ENCODE data around the gene UPB1. TPM values are rescaled to one million over a fixed set of nuclear protein-coding genes. Genes with fewer than 3 reads are reported as not detected.

UPB1 gene
- total and polyA plus RNA-seq, 9 of the 15 experiments (the other 6 are each of a cell fraction or from before 2014, with no cell fraction given), result 0.06 to 0.11 TPM; not detected in 7

GRCh38 chr22:24499706-24500276 is 4.7 kb downstream of the UPB1 start:
- no peak overlapping the region for H3K4me3 ChIP-seq
- peaks cover 0 to 8% of the 10 kb centered on the region in 2 experiments; a peak in 1 of 5 replicates for H3K4me1 ChIP-seq (replicated peaks in 1 of 2; ENCODE audit: control insufficient read depth in 2 of 2, insufficient read depth in 2 of 2, low read length in 2 of 2)
- no peaks in the 10 kb centered on the region for H3K9me3 ChIP-seq (replicated peaks; ENCODE audit: control insufficient read depth, insufficient read depth, low read depth, low read length)
- no peak for TF ChIP-seq PTTG1 (tag; IDR thresholded peaks at IDR 0.05; ENCODE audit: low read depth)
- no peak for TF ChIP-seq HNRNPL (IDR thresholded peaks at IDR 0.05; ENCODE audit: low read depth, low read length)
- TF ChIP-seq SRSF9 (IDR thresholded peaks at IDR 0.05; ENCODE audit: borderline replicate concordance, low read depth, low read length), result no peak
- no peak for TF ChIP-seq PRPF4 (IDR thresholded peaks at IDR 0.05; ENCODE audit: insufficient read depth, low read depth, low read length, poor library complexity, severe bottlenecking)
- TF ChIP-seq RBBP5 (IDR thresholded peaks at IDR 0.05; ENCODE audit: borderline replicate concordance, insufficient read depth, low read length, poor library complexity, severe bottlenecking), result no peak
- TF ChIP-seq ZNF175 (CRISPR knock-in tag; IDR thresholded peaks at IDR 0.05; ENCODE audit: low read depth), result no peak
- TF ChIP-seq ATF2 (CRISPR knock-in tag; IDR thresholded peaks at IDR 0.05), result no peak
- TF ChIP-seq ERF (CRISPR knock-in tag; IDR thresholded peaks at IDR 0.05), result no peak
- TF ChIP-seq MXD1 (CRISPR knock-in tag; IDR thresholded peaks at IDR 0.05; ENCODE audit: borderline replicate concordance, poor library complexity, severe bottlenecking), result no peak
- TF ChIP-seq ZNF445 (CRISPR knock-in tag; IDR thresholded peaks at IDR 0.05; ENCODE audit: low read depth), result no peak
- no peak for TF ChIP-seq SRF (CRISPR knock-in tag; IDR thresholded peaks at IDR 0.05)
- no peak for TF ChIP-seq SMC3 (conservative IDR thresholded peaks at IDR 0.05; ENCODE audit: insufficient read depth, low read depth, low read length)
- TF ChIP-seq ZNF655 (CRISPR knock-in tag; IDR thresholded peaks at IDR 0.05), result no peak
- TF ChIP-seq HDAC3 (IDR thresholded peaks at IDR 0.05; ENCODE audit: borderline replicate concordance, partially characterized antibody), result no peak
- TF ChIP-seq CHD1 (IDR thresholded peaks at IDR 0.05; ENCODE audit: low read length), result no peak
- H3K27me3 ChIP-seq (ENCODE audit: control insufficient read depth in 2 of 2, insufficient read depth in 2 of 2, low read length in 2 of 2), result peaks cover 0 to 36% of the 10 kb centered on the region in 2 experiments; a peak in 2 of 5 replicates
- intact Hi-C loops (cut with micrococcal nuclease) (loop anchor here (5.0 kb wide), 1 partner anchor 77 kb away; no protein-coding TSS in a partner anchor), in situ Hi-C loops (cut with MboI) (loop anchor here (25.0 kb wide), 1 partner anchor 537 kb away; the partner anchor contains the start of genes DDT, DDTL and GSTT2B)
- no peaks in the 10 kb centered on the region for H3K9me1 ChIP-seq (ENCODE audit: control insufficient read depth, insufficient read depth, low read length)
- WGBS (ENCODE audit: insufficient coverage, low coverage, missing lambda C conversion rate), result 18% methylated on average over 9 of the region's 10 CpGs
- FAIRE-seq (no peak), DNase-seq (ENCODE audit: extremely low read depth in 1 of 4, low spot score in 3 of 4) (no peak), ATAC-seq (no peak)
- no peak overlapping the region for H3K4me2 ChIP-seq (ENCODE audit: insufficient read depth, low read length)
- no peaks in the 10 kb centered on the region for H3K36me3 ChIP-seq (ENCODE audit: control insufficient read depth, insufficient read depth, low read length)
- H2AFZ ChIP-seq (ENCODE audit: low read depth, low read length), result no peak overlapping the region
- H3K9ac ChIP-seq (ENCODE audit: insufficient read depth in 1 of 2, low read depth in 2 of 2, low read length in 2 of 2), result no peak overlapping the region
- ChIA-PET POLR2A (interaction anchor here (0.6 kb wide), 1 partner anchor 51 kb away, joined by 3 read pairs; no protein-coding TSS in a partner anchor), CTCF (ENCODE audit: low intra/inter-chr PET ratio) (no interaction called here)
- H4K20me1 ChIP-seq (replicated peaks; ENCODE audit: control insufficient read depth, insufficient read depth, low read length), result no peaks in the 10 kb centered on the region
- no peak overlapping the region for H3K27ac ChIP-seq (ENCODE audit: extremely low read depth, low read depth, low read length)
- H3K79me2 ChIP-seq (ENCODE audit: control insufficient read depth, insufficient read depth, low read length), result no peaks in the 10 kb centered on the region
- BruUV-seq (replicated peaks), result no TSS peak

All from K562 (cell line).